ENCODE results near the gene PET117.
A peak's percentile ranks its signal among the peaks of the same experiment; 100 is the strongest.

The PET117 gene

GRCh38 chr20:18132663-18133062 is 5.0 kb upstream of the PET117 start:
- TF ChIP-seq MYC (IDR thresholded peaks at IDR 0.05; ENCODE audit: low read depth, low read length): no peak
- no peak for TF ChIP-seq POLR2A (IDR thresholded peaks at IDR 0.05; ENCODE audit: extremely low read depth, insufficient read length)
- TF ChIP-seq CTCF (IDR thresholded peaks at IDR 0.05; ENCODE audit: low read depth, low read length): no peak
- no peak for TF ChIP-seq MAX (IDR thresholded peaks at IDR 0.05; ENCODE audit: low read depth, low read length)
- DNase-seq (ENCODE audit: low read depth): no peak
- H3K4me3 ChIP-seq (ENCODE audit: low read depth, low read length): no peak overlapping the region

- TF ChIP-seq MAX (IDR thresholded peaks at IDR 0.05; ENCODE audit: low read depth, low read length) (no peak), CTCF (IDR thresholded peaks at IDR 0.05; ENCODE audit: low read depth, low read length) (no peak), MYC (IDR thresholded peaks at IDR 0.05; ENCODE audit: low read depth, low read length) (no peak), POLR2A (IDR thresholded peaks at IDR 0.05; ENCODE audit: extremely low read depth, insufficient read length) (no peak)
- no peak overlapping the region for H3K4me3 ChIP-seq (ENCODE audit: low read depth, low read length)
- no peak for DNase-seq (ENCODE audit: low read depth)
Measured at GRCh38 chr20:18133962-18134361, 3.7 kb upstream of the PET117 start.

GRCh38 chr20:18138266-18138582 is 561 bp downstream of the PET117 start:
- TF ChIP-seq CTCF (IDR thresholded peaks at IDR 0.05; ENCODE audit: low read depth, low read length) (no peak), MYC (IDR thresholded peaks at IDR 0.05; ENCODE audit: low read depth, low read length) (no peak), POLR2A (IDR thresholded peaks at IDR 0.05; ENCODE audit: extremely low read depth, insufficient read length) (no peak), MAX (IDR thresholded peaks at IDR 0.05; ENCODE audit: low read depth, low read length) (no peak)
- DNase-seq (ENCODE audit: low read depth): no peak
- peak overlapping the region; percentile 93 for H3K4me3 ChIP-seq (ENCODE audit: low read depth, low read length)

- peak overlapping the region; percentile 93 for H3K4me3 ChIP-seq (ENCODE audit: low read depth, low read length)
- TF ChIP-seq MYC (IDR thresholded peaks at IDR 0.05; ENCODE audit: low read depth, low read length): no peak
- no peak for TF ChIP-seq POLR2A (IDR thresholded peaks at IDR 0.05; ENCODE audit: extremely low read depth, insufficient read length)
- no peak for TF ChIP-seq CTCF (IDR thresholded peaks at IDR 0.05; ENCODE audit: low read depth, low read length)
- TF ChIP-seq MAX (IDR thresholded peaks at IDR 0.05; ENCODE audit: low read depth, low read length): no peak
- DNase-seq (ENCODE audit: low read depth): peak; percentile 14
Measured at GRCh38 chr20:18138639-18139583, 1.2 kb downstream of the PET117 start.

- TF ChIP-seq POLR2A (IDR thresholded peaks at IDR 0.05; ENCODE audit: extremely low read depth, insufficient read length) (no peak), CTCF (IDR thresholded peaks at IDR 0.05; ENCODE audit: low read depth, low read length) (no peak), MAX (IDR thresholded peaks at IDR 0.05; ENCODE audit: low read depth, low read length) (no peak), MYC (IDR thresholded peaks at IDR 0.05; ENCODE audit: low read depth, low read length) (no peak)
- peak overlapping the region; percentile 30 for H3K4me3 ChIP-seq (ENCODE audit: low read depth, low read length)
- no peak for DNase-seq (ENCODE audit: low read depth)
Measured at GRCh38 chr20:18139832-18140231, 2.2 kb downstream of the PET117 start.

Measured in NB4 (cell line).